Stimulated activated CD8-positive, alpha-beta memory T cell treated with anti-CD3 and anti-CD28 coated beads, Interleukin-4, amount 100 ng/mL, for 4 hours (primary cell): ENCODE data around the gene SMAD5.

ENCODE experiments used
- DNase-seq, 2 donors: peaks; one replicate each; pipeline ENCODE4 v3.0.0-alpha.2; 2020; ENCODE audit warnings: low read depth in 2 of 2, low spot score in 1 of 2

SMAD5 gene

GRCh38 chr5:136213919-136214493 is 81.4 kb downstream of the SMAD5 start:
- no peak for DNase-seq

GRCh38 chr5:136215812-136216211 is 83.2 kb downstream of the SMAD5 start:
- no peak for DNase-seq

GRCh38 chr5:136216230-136216629 is 83.6 kb downstream of the SMAD5 start:
- no peak for DNase-seq

- DNase-seq, result no peak
These were observed 88.7 kb downstream of the SMAD5 start for GRCh38 chr5:136221340-136221739.

GRCh38 chr5:136222580-136223235 is 90.1 kb downstream of the SMAD5 start:
- DNase-seq, result no peak

- DNase-seq, result no peak
These were observed 93.2 kb downstream of the SMAD5 start for GRCh38 chr5:136225796-136226195.

GRCh38 chr5:136226401-136226800 is 93.8 kb downstream of the SMAD5 start:
- no peak for DNase-seq

- no peak for DNase-seq
These were observed 95.6 kb downstream of the SMAD5 start for GRCh38 chr5:136228136-136228757.

- no peak for DNase-seq
These were observed 97.5 kb downstream of the SMAD5 start for GRCh38 chr5:136230176-136230575.

- no peak for DNase-seq
These were observed 99.7 kb downstream of the SMAD5 start for GRCh38 chr5:136232316-136232715.
